H9 (cell line): ENCODE measurements around the gene CTNS. TPM values are rescaled to one million over a fixed set of nuclear protein-coding genes. Genes with fewer than 3 reads are reported as not detected.

Source experiments
- DNase-seq: peaks from one replicate; pipeline ENCODE4 v3.0.0-alpha.2; 2017
- H2AFZ ChIP-seq: one replicate; pipeline ENCODE4 v1.6.1; 2013; ENCODE audit warnings: mild to moderate bottlenecking, low read length, control low read depth, moderate library complexity
- H2AK5ac ChIP-seq: 2 replicates; pipeline ENCODE4 v1.6.1; 2013; ENCODE audit warnings: low read length, control low read depth, mixed read lengths; ENCODE audit not compliant: insufficient read length
- H2BK120ac ChIP-seq: one replicate; pipeline ENCODE4 v1.6.1; 2013; ENCODE audit warnings: low read depth, mild to moderate bottlenecking, low read length, control low read depth, inconsistent platforms; ENCODE audit not compliant: poor library complexity, severe bottlenecking
- H2BK12ac ChIP-seq: 2 replicates; pipeline ENCODE4 v1.6.1; 2013; ENCODE audit warnings: low read length, control low read depth, mixed read lengths, low read depth; ENCODE audit not compliant: insufficient read length
- H2BK15ac ChIP-seq: 2 replicates; pipeline ENCODE4 v1.6.1; 2013; ENCODE audit warnings: low read depth, low read length, control low read depth
- H2BK20ac ChIP-seq: one replicate; pipeline ENCODE4 v1.6.1; 2013; ENCODE audit warnings: low read depth, mild to moderate bottlenecking, low read length, control low read depth, inconsistent platforms; ENCODE audit not compliant: poor library complexity, severe bottlenecking
- H2BK5ac ChIP-seq: 2 replicates; pipeline ENCODE4 v1.6.1; 2013; ENCODE audit warnings: low read length, control low read depth, mixed read lengths; ENCODE audit not compliant: insufficient read length
- H3K14ac ChIP-seq: 2 replicates; pipeline ENCODE4 v1.6.1; 2013; ENCODE audit warnings: low read length, control low read depth; ENCODE audit not compliant: insufficient read depth
- H3K18ac ChIP-seq: 2 replicates; pipeline ENCODE4 v1.6.1; 2013; ENCODE audit warnings: low read depth, mild to moderate bottlenecking, mixed read lengths, low read length, control low read depth; ENCODE audit not compliant: insufficient read length
- H3K23ac ChIP-seq: 2 replicates; pipeline ENCODE4 v1.6.1; 2013; ENCODE audit warnings: low read length, control low read depth, mixed read lengths, low read depth; ENCODE audit not compliant: insufficient read length
- H3K23me2 ChIP-seq: 2 replicates; pipeline ENCODE4 v1.6.1; 2013; ENCODE audit warnings: low read depth, mild to moderate bottlenecking, mixed read lengths, low read length, control low read depth; ENCODE audit not compliant: insufficient read length, poor library complexity, severe bottlenecking
- H3K27ac ChIP-seq: 2 replicates; pipeline ENCODE4 v1.5.1; 2013; ENCODE audit warnings: low read length, control low read depth, mixed read lengths, low read depth; ENCODE audit not compliant: insufficient read length
- H3K27me3 ChIP-seq: 2 replicates; pipeline ENCODE4 v1.6.1; 2013; ENCODE audit warnings: low read length, control low read depth, inconsistent platforms; ENCODE audit not compliant: insufficient read depth
- H3K4ac ChIP-seq: 2 replicates; pipeline ENCODE4 v1.6.1; 2013; ENCODE audit warnings: low read depth, mild to moderate bottlenecking, control low read depth, inconsistent platforms, low read length, moderate library complexity
- H3K4me1 ChIP-seq: 2 replicates; pipeline ENCODE4 v1.6.1; 2013; ENCODE audit warnings: low read length, control low read depth, inconsistent platforms; ENCODE audit not compliant: insufficient read depth
- H3K4me2 ChIP-seq: 2 replicates; pipeline ENCODE4 v1.6.1; 2013; ENCODE audit warnings: low read length, control low read depth, mixed read lengths; ENCODE audit not compliant: insufficient read length, insufficient read depth
- H3K56ac ChIP-seq: 2 replicates; pipeline ENCODE4 v1.6.1; 2013; ENCODE audit warnings: low read depth, mild to moderate bottlenecking, mixed read lengths, low read length, control low read depth; ENCODE audit not compliant: insufficient read length
- H3K79me1 ChIP-seq: 2 replicates; pipeline ENCODE4 v1.6.1; 2013; ENCODE audit warnings: low read depth, mild to moderate bottlenecking, moderate library complexity, low read length, control low read depth, inconsistent platforms; ENCODE audit not compliant: insufficient read depth, poor library complexity, severe bottlenecking
- H3K79me2 ChIP-seq: 2 replicates; pipeline ENCODE4 v1.6.1; 2013; ENCODE audit warnings: low read length, control low read depth, inconsistent platforms; ENCODE audit not compliant: insufficient read depth
- H3K9ac ChIP-seq: 2 replicates; pipeline ENCODE4 v1.6.1; 2013; ENCODE audit warnings: low read length, control low read depth, mixed read lengths; ENCODE audit not compliant: insufficient read length; ENCODE audit errors: extremely low read depth
- H3K9me3 ChIP-seq: one replicate; pipeline ENCODE4 v1.6.1; 2013; ENCODE audit warnings: low read depth, low read length, inconsistent platforms; ENCODE audit not compliant: control insufficient read depth
- H3T11ph ChIP-seq: one replicate; pipeline ENCODE4 v1.6.1; 2013; ENCODE audit warnings: mild to moderate bottlenecking, low read length, control low read depth, inconsistent platforms
- H4K20me1 ChIP-seq: one replicate; pipeline ENCODE4 v1.6.1; 2013; ENCODE audit not compliant: control insufficient read depth, insufficient read length, insufficient read depth
- H4K5ac ChIP-seq: 2 replicates; pipeline ENCODE4 v1.6.1; 2013; ENCODE audit warnings: low read depth, mild to moderate bottlenecking, mixed read lengths, low read length, control low read depth; ENCODE audit not compliant: insufficient read length
- H4K8ac ChIP-seq: replicated peaks from 2 replicates; pipeline ENCODE4 v1.6.1; 2013; ENCODE audit warnings: low read length, control low read depth, mixed read lengths, low read depth; ENCODE audit not compliant: insufficient read length
- H4K91ac ChIP-seq: 2 replicates; pipeline ENCODE4 v1.6.1; 2013; ENCODE audit warnings: low read depth, mild to moderate bottlenecking, moderate library complexity, mixed read lengths, low read length, control low read depth; ENCODE audit not compliant: insufficient read length
- H3K27ac Mint-ChIP-seq, 3 experiments: 2 replicates in 2 of 3; 3 replicates in 1 of 3; pipeline ENCODE4 v1.8.0; 2020 to 2021; ENCODE audit warnings: mixed read lengths in 3 of 3, mild to moderate bottlenecking in 1 of 3, moderate library complexity in 1 of 3
- H3K27me3 Mint-ChIP-seq: 2 replicates; pipeline ENCODE4 v1.8.0; 2021; ENCODE audit warnings: low read depth, mild to moderate bottlenecking, moderate library complexity, mixed read lengths
- H3K36me3 Mint-ChIP-seq, 3 experiments: 2 replicates in 2 of 3; 3 replicates in 1 of 3; pipeline ENCODE4 v1.8.0; 2020 to 2021; ENCODE audit warnings: low read depth in 3 of 3, mixed read lengths in 3 of 3; ENCODE audit not compliant: insufficient read depth in 1 of 3
- H3K4me1 Mint-ChIP-seq, 2 experiments: 2 replicates each; pipeline ENCODE4 v1.8.0; 2020; ENCODE audit warnings: mixed read lengths in 2 of 2
- H3K4me3 Mint-ChIP-seq, 2 experiments: 2 replicates in 1 of 2; 3 replicates in 1 of 2; pipeline ENCODE4 v1.8.0; 2020 to 2021; ENCODE audit warnings: mild to moderate bottlenecking in 2 of 2, mixed read lengths in 2 of 2, moderate library complexity in 1 of 2
- H3K9me3 Mint-ChIP-seq, 2 experiments: 2 replicates in 1 of 2; 3 replicates in 1 of 2; pipeline ENCODE4 v1.8.0; 2020; ENCODE audit warnings: mild to moderate bottlenecking in 2 of 2, mixed read lengths in 2 of 2, moderate library complexity in 1 of 2
- WGBS: extraction: QIAGEN DNeasy Blood & Tissue Kit; methylation state at CpG from one replicate; pipeline ENCODE4 v1.1.7; 2013; ENCODE audit warnings: missing lambda C conversion rate, low lambda C conversion rate, mixed read lengths; ENCODE audit not compliant: insufficient read length; ENCODE audit errors: extremely low coverage; 5-methylcytosine and 5-hydroxymethylcytosine counted together
- total RNA-seq: library from RNA; stranded (reverse); gene quantifications from 2 replicates; pipeline ENCODE4 v1.2.1, GENCODE V29; 2021
- TF ChIP-seq, protein P1 (sequence below): fragments of 200-600 bp; sonication (generic); conservative IDR thresholded peaks from 3 replicates; pipeline ENCODE4 v1.8.0; 2021; ENCODE audit warnings: antibody characterized with exemption, mild to moderate bottlenecking

The CTNS gene
- total RNA-seq, 1 experiment from 2014 or later: 12.8 TPM

DNA sequence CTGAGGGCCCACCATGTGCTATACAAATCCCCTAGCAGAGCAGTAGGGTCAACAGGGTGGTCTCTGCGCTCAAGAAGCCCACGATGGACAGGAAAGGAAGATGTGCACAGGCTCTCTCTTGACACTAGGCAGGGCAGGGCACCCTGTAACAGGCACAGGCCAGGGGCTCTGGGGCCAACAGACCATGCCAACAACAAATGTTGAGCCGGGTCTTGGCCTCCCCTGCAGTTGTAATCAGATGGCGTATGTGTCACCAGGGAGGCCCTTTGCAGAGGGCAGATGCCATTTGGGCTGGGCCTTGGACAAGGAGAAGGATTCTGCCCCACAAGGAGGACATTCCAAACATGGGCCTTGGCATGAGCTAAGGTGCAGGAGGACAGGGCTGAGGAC, 32.7 kb upstream of the CTNS start:
- no peak overlapping the region for H3K9ac ChIP-seq
- no peak overlapping the region for H2AFZ ChIP-seq
- H3K23ac ChIP-seq: no peak overlapping the region
- no peaks in the 10 kb centered on the region for H3K79me2 ChIP-seq
- H3T11ph ChIP-seq: no peak overlapping the region
- no peaks in the 10 kb centered on the region for H3K4me1 Mint-ChIP-seq
- no peak overlapping the region for H3K4me2 ChIP-seq
- H2BK15ac ChIP-seq: no peak overlapping the region
- no peaks in the 10 kb centered on the region for H3K27me3 Mint-ChIP-seq
- no peak overlapping the region for H2BK20ac ChIP-seq
- no peak overlapping the region for H4K8ac ChIP-seq
- no peak overlapping the region for H3K4me3 Mint-ChIP-seq
- H2BK5ac ChIP-seq: no peak overlapping the region
- H2BK12ac ChIP-seq: no peak overlapping the region
- H3K14ac ChIP-seq: no peak overlapping the region
- H3K56ac ChIP-seq: no peak overlapping the region
- H3K4ac ChIP-seq: no peak overlapping the region
- H4K91ac ChIP-seq: no peak overlapping the region
- H2BK120ac ChIP-seq: no peak overlapping the region
- no CpG with 5 or more reads among the region's 4 CpGs for WGBS
- H3K27ac Mint-ChIP-seq: no peak overlapping the region
- no peaks in the 10 kb centered on the region for H3K79me1 ChIP-seq
- H4K5ac ChIP-seq: no peak overlapping the region
- H3K9me3 Mint-ChIP-seq: no peaks in the 10 kb centered on the region
- H3K4me1 ChIP-seq: no peaks in the 10 kb centered on the region
- H3K36me3 Mint-ChIP-seq: peaks cover 6 to 34% (median 8%) of the 10 kb centered on the region in 3 experiments; a peak in 6 of 7 replicates
- no peak overlapping the region for H2AK5ac ChIP-seq
- no peaks in the 10 kb centered on the region for H3K9me3 ChIP-seq
- H3K27me3 ChIP-seq: no peaks in the 10 kb centered on the region; the same call in 1 of the 2 replicates
- no peaks in the 10 kb centered on the region for H4K20me1 ChIP-seq
- no peak for DNase-seq
- H3K18ac ChIP-seq: no peak overlapping the region
- H3K23me2 ChIP-seq: no peaks in the 10 kb centered on the region
- TF ChIP-seq, protein P1, sequence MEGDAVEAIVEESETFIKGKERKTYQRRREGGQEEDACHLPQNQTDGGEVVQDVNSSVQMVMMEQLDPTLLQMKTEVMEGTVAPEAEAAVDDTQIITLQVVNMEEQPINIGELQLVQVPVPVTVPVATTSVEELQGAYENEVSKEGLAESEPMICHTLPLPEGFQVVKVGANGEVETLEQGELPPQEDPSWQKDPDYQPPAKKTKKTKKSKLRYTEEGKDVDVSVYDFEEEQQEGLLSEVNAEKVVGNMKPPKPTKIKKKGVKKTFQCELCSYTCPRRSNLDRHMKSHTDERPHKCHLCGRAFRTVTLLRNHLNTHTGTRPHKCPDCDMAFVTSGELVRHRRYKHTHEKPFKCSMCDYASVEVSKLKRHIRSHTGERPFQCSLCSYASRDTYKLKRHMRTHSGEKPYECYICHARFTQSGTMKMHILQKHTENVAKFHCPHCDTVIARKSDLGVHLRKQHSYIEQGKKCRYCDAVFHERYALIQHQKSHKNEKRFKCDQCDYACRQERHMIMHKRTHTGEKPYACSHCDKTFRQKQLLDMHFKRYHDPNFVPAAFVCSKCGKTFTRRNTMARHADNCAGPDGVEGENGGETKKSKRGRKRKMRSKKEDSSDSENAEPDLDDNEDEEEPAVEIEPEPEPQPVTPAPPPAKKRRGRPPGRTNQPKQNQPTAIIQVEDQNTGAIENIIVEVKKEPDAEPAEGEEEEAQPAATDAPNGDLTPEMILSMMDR: no peak
- H3K27ac ChIP-seq: no peak overlapping the region
